BE2C (cell line): ENCODE data around the gene TRIP10.

Source experiments
- DNase-seq: peaks from one replicate; pipeline ENCODE4 v3.0.0-alpha.2; 2020
- H3K27me3 ChIP-seq: fragments of 250-450 bp; sonication (Bioruptor Pico); 2 replicates; pipeline ENCODE4 v1.5.1; 2020; ENCODE audit warnings: mild to moderate bottlenecking
- H3K36me3 ChIP-seq: fragments of 250-450 bp; sonication (Bioruptor Pico); 2 replicates; pipeline ENCODE4 v1.5.1; 2020; ENCODE audit warnings: mild to moderate bottlenecking
- H3K4me1 ChIP-seq: fragments of 250-450 bp; sonication (Bioruptor Pico); 2 replicates; pipeline ENCODE4 v1.5.1; 2020
- H3K4me3 ChIP-seq: 2 replicates; pipeline ENCODE4 v1.5.1; 2011; ENCODE audit warnings: low read depth, low read length
- H3K9me3 ChIP-seq: fragments of 250-450 bp; sonication (Bioruptor Pico); 2 replicates; pipeline ENCODE4 v1.5.1; 2020
- CTCF ChIP-seq: IDR thresholded peaks from 2 replicates; pipeline ENCODE4 v1.5.1; 2012; ENCODE audit warnings: mild to moderate bottlenecking, low read depth, low read length

TRIP10 gene

GRCh38 chr19:6730941-6731670, 8.4 kb upstream of the TRIP10 start:
- Histone ChIP-seq H3K27me3 (no peaks in the 10 kb centered on the region), H3K9me3 (no peaks in the 10 kb centered on the region), H3K4me1 (no peaks in the 10 kb centered on the region), H3K36me3 (no peaks in the 10 kb centered on the region), H3K4me3 (no peak overlapping the region)
- no peak for DNase-seq
- TF ChIP-seq CTCF, result no peak

- H3K27me3 ChIP-seq, result no peaks in the 10 kb centered on the region
- no peaks in the 10 kb centered on the region for H3K4me1 ChIP-seq
- no peak for DNase-seq
- TF ChIP-seq CTCF, result no peak
- H3K36me3 ChIP-seq, result no peaks in the 10 kb centered on the region
- H3K9me3 ChIP-seq, result no peaks in the 10 kb centered on the region
- no peak overlapping the region for H3K4me3 ChIP-seq
Measured at GRCh38 chr19:6731822-6732221, 7.7 kb upstream of the TRIP10 start.

GRCh38 chr19:6732803-6733337, 6.6 kb upstream of the TRIP10 start:
- no peak overlapping the region for H3K4me3 ChIP-seq
- TF ChIP-seq CTCF, result no peak
- no peaks in the 10 kb centered on the region for H3K9me3 ChIP-seq
- no peaks in the 10 kb centered on the region for H3K36me3 ChIP-seq
- H3K4me1 ChIP-seq, result no peaks in the 10 kb centered on the region
- no peaks in the 10 kb centered on the region for H3K27me3 ChIP-seq
- no peak for DNase-seq

- Histone ChIP-seq H3K4me1 (no peaks in the 10 kb centered on the region; the same call in 1 of the 2 replicates), H3K36me3 (no peaks in the 10 kb centered on the region), H3K9me3 (no peaks in the 10 kb centered on the region), H3K27me3 (no peaks in the 10 kb centered on the region), H3K4me3 (no peak overlapping the region)
- no peak for DNase-seq
- no peak for TF ChIP-seq CTCF
Measured at GRCh38 chr19:6733338-6734095, 6.0 kb upstream of the TRIP10 start.

GRCh38 chr19:6734096-6734696, 5.3 kb upstream of the TRIP10 start:
- H3K27me3 ChIP-seq, result no peaks in the 10 kb centered on the region
- no peak overlapping the region for H3K4me3 ChIP-seq
- no peaks in the 10 kb centered on the region for H3K36me3 ChIP-seq
- no peak for TF ChIP-seq CTCF
- no peaks in the 10 kb centered on the region for H3K9me3 ChIP-seq
- no peak for DNase-seq
- peaks cover 5% of the 10 kb centered on the region for H3K4me1 ChIP-seq
